HFFc6 (cell line): ENCODE measurements around the gene CERS1. TPM values are rescaled to one million over a fixed set of nuclear protein-coding genes. Genes with fewer than 3 reads are reported as not detected.
A peak's percentile ranks its signal among the peaks of the same experiment; 100 is the strongest.

Source experiments
- DNase-seq: peaks from one replicate; pipeline ENCODE4 v3.0.0-alpha.2; 2018
- H3K27ac Mint-ChIP-seq: 2 replicates; pipeline ENCODE4 v1.8.0; 2020; ENCODE audit warnings: mild to moderate bottlenecking, mixed read lengths
- H3K27me3 Mint-ChIP-seq: 2 replicates; pipeline ENCODE4 v1.8.0; 2021; ENCODE audit warnings: mild to moderate bottlenecking, moderate library complexity, mixed read lengths; ENCODE audit not compliant: insufficient read depth
- H3K36me3 Mint-ChIP-seq: 2 replicates; pipeline ENCODE4 v1.8.0; 2021; ENCODE audit warnings: low read depth, mixed read lengths
- H3K4me1 Mint-ChIP-seq: 2 replicates; pipeline ENCODE4 v1.8.0; 2020; ENCODE audit warnings: low read depth, mixed read lengths
- H3K4me3 Mint-ChIP-seq: 2 replicates; pipeline ENCODE4 v1.8.0; 2020; ENCODE audit warnings: mild to moderate bottlenecking, moderate library complexity, mixed read lengths
- H3K9me3 Mint-ChIP-seq: 2 replicates; pipeline ENCODE4 v1.8.0; 2020; ENCODE audit warnings: mild to moderate bottlenecking, mixed read lengths
- CTCF ChIP-seq: fragments of 200-600 bp; sonication (generic); IDR thresholded peaks from 2 replicates; pipeline ENCODE4 v1.5.0; 2021; ENCODE audit warnings: antibody characterized with exemption, mild to moderate bottlenecking
- total RNA-seq, 6 experiments: library from RNA; stranded (reverse); fragmentation: NEBNext Ultra II Directional; extraction: Animal tissue kit (Norgen Biotek cat#: 25700); gene quantifications; 2 replicates in 1 of 6; 3 replicates in 5 of 6; pipeline ENCODE4 v1.2.3, GENCODE V29; 2021

CERS1 gene
- total RNA-seq, 6 experiments from 2014 or later, result 0.96 to 2.1 (median 1.3) TPM

GRCh38 chr19:18851673-18852325, 44.2 kb downstream of the CERS1 start:
- Mint-ChIP-seq H3K4me1 (peaks cover 37% of the 10 kb centered on the region), H3K9me3 (no peaks in the 10 kb centered on the region), H3K27ac (no peak overlapping the region), H3K36me3 (peaks cover 16% of the 10 kb centered on the region; the same call in 1 of the 2 replicates), H3K27me3 (no peaks in the 10 kb centered on the region; the same call in 1 of the 2 replicates), H3K4me3 (no peak overlapping the region)
- no peak for TF ChIP-seq CTCF
- no peak for DNase-seq

GRCh38 chr19:18850471-18851375, 45.2 kb downstream of the CERS1 start:
- DNase-seq, result no peak
- no peaks in the 10 kb centered on the region for H3K9me3 Mint-ChIP-seq
- peaks cover 48% of the 10 kb centered on the region for H3K4me1 Mint-ChIP-seq
- peak overlapping the region; percentile 37; the same call in 1 of the 2 replicates for H3K4me3 Mint-ChIP-seq
- peaks cover 8% of the 10 kb centered on the region; the same call in 1 of the 2 replicates for H3K36me3 Mint-ChIP-seq
- no peaks in the 10 kb centered on the region; the same call in 1 of the 2 replicates for H3K27me3 Mint-ChIP-seq
- peak overlapping the region; percentile 97 for H3K27ac Mint-ChIP-seq
- no peak for TF ChIP-seq CTCF

GRCh38 chr19:18849838-18850400, 46.0 kb downstream of the CERS1 start:
- no peak for TF ChIP-seq CTCF
- Mint-ChIP-seq H3K4me3 (peak overlapping the region; percentile 76; the same call in 1 of the 2 replicates), H3K4me1 (peaks cover 54% of the 10 kb centered on the region), H3K36me3 (peaks cover 8% of the 10 kb centered on the region; the same call in 1 of the 2 replicates), H3K27ac (peak overlapping the region; percentile 97), H3K9me3 (no peaks in the 10 kb centered on the region), H3K27me3 (no peaks in the 10 kb centered on the region; the same call in 1 of the 2 replicates)
- DNase-seq, result no peak

- TF ChIP-seq CTCF, result no peak
- H3K27ac Mint-ChIP-seq, result peak overlapping the region; percentile 97
- peaks cover 8% of the 10 kb centered on the region; the same call in 1 of the 2 replicates for H3K36me3 Mint-ChIP-seq
- H3K4me3 Mint-ChIP-seq, result peak overlapping the region; percentile 76
- no peaks in the 10 kb centered on the region; the same call in 1 of the 2 replicates for H3K27me3 Mint-ChIP-seq
- no peaks in the 10 kb centered on the region for H3K9me3 Mint-ChIP-seq
- peak; percentile 73 for DNase-seq
- H3K4me1 Mint-ChIP-seq, result peaks cover 60% of the 10 kb centered on the region
These were observed 46.9 kb downstream of the CERS1 start for GRCh38 chr19:18848878-18849661.
